ENCODE results near the gene LIG1. TPM values are rescaled to one million over a fixed set of nuclear protein-coding genes. Genes with fewer than 3 reads are reported as not detected.

Gene LIG1
- total RNA-seq, 1 experiment from 2014 or later: 115 TPM

GRCh38 chr19:48108997-48109782 lies 61.0 kb downstream of the LIG1 start:
- H3K27me3 ChIP-seq (ENCODE audit: insufficient read depth, low read length): no peaks in the 10 kb centered on the region
- H3K4ac ChIP-seq (ENCODE audit: low read depth, low read length): no peak overlapping the region
- H3K27ac Mint-ChIP-seq: peak overlapping the region in 1 of 3 experiments; percentile 27; a peak in 1 of 7 replicates
- H2BK120ac ChIP-seq (ENCODE audit: low read depth, low read length, poor library complexity, severe bottlenecking): no peak overlapping the region
- H3K4me3 Mint-ChIP-seq: no peak overlapping the region
- H4K20me1 ChIP-seq (ENCODE audit: control insufficient read depth, insufficient read depth, insufficient read length): no peaks in the 10 kb centered on the region
- H4K8ac ChIP-seq (replicated peaks; ENCODE audit: insufficient read length, low read depth, low read length): no peak overlapping the region
- no peak overlapping the region for H2AFZ ChIP-seq (ENCODE audit: low read length)
- no peak overlapping the region for H3K27ac ChIP-seq (ENCODE audit: insufficient read length, low read depth, low read length)
- no peaks in the 10 kb centered on the region for H3K23me2 ChIP-seq (ENCODE audit: insufficient read length, low read depth, low read length, poor library complexity, severe bottlenecking)
- WGBS (ENCODE audit: extremely low coverage, insufficient read length, low lambda C conversion rate): no CpG with 5 or more reads among the region's 15 CpGs
- H3K4me1 Mint-ChIP-seq: peaks cover 2 to 8% of the 10 kb centered on the region in 2 experiments; a peak in 2 of 4 replicates
- no peak overlapping the region for H4K91ac ChIP-seq (ENCODE audit: insufficient read length, low read depth, low read length)
- TF ChIP-seq, protein P1, sequence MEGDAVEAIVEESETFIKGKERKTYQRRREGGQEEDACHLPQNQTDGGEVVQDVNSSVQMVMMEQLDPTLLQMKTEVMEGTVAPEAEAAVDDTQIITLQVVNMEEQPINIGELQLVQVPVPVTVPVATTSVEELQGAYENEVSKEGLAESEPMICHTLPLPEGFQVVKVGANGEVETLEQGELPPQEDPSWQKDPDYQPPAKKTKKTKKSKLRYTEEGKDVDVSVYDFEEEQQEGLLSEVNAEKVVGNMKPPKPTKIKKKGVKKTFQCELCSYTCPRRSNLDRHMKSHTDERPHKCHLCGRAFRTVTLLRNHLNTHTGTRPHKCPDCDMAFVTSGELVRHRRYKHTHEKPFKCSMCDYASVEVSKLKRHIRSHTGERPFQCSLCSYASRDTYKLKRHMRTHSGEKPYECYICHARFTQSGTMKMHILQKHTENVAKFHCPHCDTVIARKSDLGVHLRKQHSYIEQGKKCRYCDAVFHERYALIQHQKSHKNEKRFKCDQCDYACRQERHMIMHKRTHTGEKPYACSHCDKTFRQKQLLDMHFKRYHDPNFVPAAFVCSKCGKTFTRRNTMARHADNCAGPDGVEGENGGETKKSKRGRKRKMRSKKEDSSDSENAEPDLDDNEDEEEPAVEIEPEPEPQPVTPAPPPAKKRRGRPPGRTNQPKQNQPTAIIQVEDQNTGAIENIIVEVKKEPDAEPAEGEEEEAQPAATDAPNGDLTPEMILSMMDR (conservative IDR thresholded peaks at IDR 0.05): no peak
- no peaks in the 10 kb centered on the region for H3K9me3 ChIP-seq (ENCODE audit: control insufficient read depth, low read depth, low read length)
- no peak overlapping the region for H2BK5ac ChIP-seq (ENCODE audit: insufficient read length, low read length)
- DNase-seq: no peak
- no peaks in the 10 kb centered on the region for H3K79me1 ChIP-seq (ENCODE audit: insufficient read depth, low read depth, low read length, poor library complexity, severe bottlenecking)
- no peak overlapping the region for H3K9ac ChIP-seq (ENCODE audit: extremely low read depth, insufficient read length, low read length)
- H4K5ac ChIP-seq (ENCODE audit: insufficient read length, low read depth, low read length): no peak overlapping the region
- no peak overlapping the region for H2AK5ac ChIP-seq (ENCODE audit: insufficient read length, low read length)
- no peak overlapping the region for H3K4me2 ChIP-seq (ENCODE audit: insufficient read depth, insufficient read length, low read length)
- no peaks in the 10 kb centered on the region; the same call in 1 of the 2 replicates for H3K4me1 ChIP-seq (ENCODE audit: insufficient read depth, low read length)
- no peak overlapping the region for H3K23ac ChIP-seq (ENCODE audit: insufficient read length, low read depth, low read length)
- H3K79me2 ChIP-seq (ENCODE audit: insufficient read depth, low read length): no peaks in the 10 kb centered on the region
- peaks cover 0 to under 1% of the 10 kb centered on the region in 2 experiments; a peak in 1 of 5 replicates for H3K9me3 Mint-ChIP-seq
- no peak overlapping the region for H2BK15ac ChIP-seq (ENCODE audit: low read depth, low read length)
- no peak overlapping the region for H3K14ac ChIP-seq (ENCODE audit: insufficient read depth, low read length)
- H3K36me3 Mint-ChIP-seq (ENCODE audit: insufficient read depth in 1 of 3, low read depth in 3 of 3): peaks cover 0 to 1% (median 1%) of the 10 kb centered on the region in 3 experiments; a peak in 4 of 7 replicates
- no peak overlapping the region for H3K56ac ChIP-seq (ENCODE audit: insufficient read length, low read depth, low read length)
- no peak overlapping the region for H2BK20ac ChIP-seq (ENCODE audit: low read depth, low read length, poor library complexity, severe bottlenecking)
- H3K18ac ChIP-seq (ENCODE audit: insufficient read length, low read depth, low read length): no peak overlapping the region
- no peak overlapping the region for H2BK12ac ChIP-seq (ENCODE audit: insufficient read length, low read depth, low read length)
- H3T11ph ChIP-seq (ENCODE audit: low read length): no peak overlapping the region
- H3K27me3 Mint-ChIP-seq (ENCODE audit: low read depth): peaks cover 5% of the 10 kb centered on the region

Measured in H9 (cell line).